ENCODE measurements around the gene RASSF4.
A peak's percentile ranks its signal among the peaks of the same experiment; 100 is the strongest.
"Not testable (repeated sequence)": the region's sequence is repeated elsewhere in the genome, so short reads cannot be mapped to it uniquely, and the experiment has no call there.

The RASSF4 gene

DNA sequence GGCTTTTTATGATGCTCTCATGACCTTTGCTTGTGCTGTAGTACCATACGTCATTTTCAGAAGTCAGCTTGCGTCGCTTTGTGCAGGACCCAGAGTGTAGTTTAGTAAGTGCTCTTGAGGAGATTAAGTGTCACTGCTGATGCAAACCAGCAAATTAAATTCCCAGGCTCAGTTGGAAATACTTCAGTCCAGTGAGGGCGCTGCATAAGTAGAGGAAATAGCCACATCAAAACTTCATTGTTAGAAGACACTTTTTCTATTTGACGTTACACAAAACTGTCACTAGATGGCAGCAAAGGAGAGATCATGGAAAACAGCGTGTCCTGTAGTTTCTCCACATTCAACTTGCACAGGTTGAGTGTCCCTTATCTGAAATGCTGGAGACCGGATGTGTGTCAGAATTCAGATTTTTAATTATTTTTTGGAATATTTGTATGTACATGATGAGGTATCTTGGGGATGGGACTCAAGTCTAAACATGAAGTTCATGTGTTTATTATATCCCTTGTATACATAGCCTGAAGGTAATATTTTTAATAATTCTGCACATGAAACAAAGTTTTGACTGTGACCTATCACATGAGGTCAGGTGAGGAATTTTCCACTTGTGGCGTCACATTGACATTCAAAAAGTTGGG is 49.0 kb downstream of the RASSF4 start:
- H3K4me3 ChIP-seq (ENCODE audit: low read length): no peak overlapping the region
- TF ChIP-seq CTCF (IDR thresholded peaks at IDR 0.05; ENCODE audit: insufficient read depth, low read depth, low read length, missing control alignments): peak; percentile 74
- DNase-seq (ENCODE audit: low read depth): peak; percentile 83

GRCh38 chr10:45014557-45014956 is 55.0 kb downstream of the RASSF4 start:
- DNase-seq (ENCODE audit: low read depth); H3K4me3 ChIP-seq (ENCODE audit: low read length): not testable (repeated sequence)

DNA sequence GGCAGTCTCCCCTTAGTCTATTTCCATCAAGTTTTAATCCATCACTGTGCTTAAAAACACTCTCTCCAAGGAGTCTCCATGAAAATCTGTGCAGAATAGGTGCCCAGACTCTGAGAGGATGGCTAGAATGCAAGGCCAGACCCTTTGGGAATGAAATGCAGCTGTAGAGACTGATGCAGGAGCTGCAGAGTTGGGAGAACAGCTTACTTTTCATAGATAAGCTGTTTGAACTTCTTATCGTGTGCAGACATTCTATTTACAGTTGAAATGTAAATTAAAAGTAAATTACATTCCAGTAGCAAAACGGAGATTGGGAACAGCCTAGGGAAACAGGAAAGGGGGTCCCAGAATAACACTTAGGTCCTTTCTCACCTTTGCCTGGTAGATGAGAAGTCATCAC is 56.0 kb downstream of the RASSF4 start:
- no peak overlapping the region for H3K4me3 ChIP-seq (ENCODE audit: low read length)
- TF ChIP-seq CTCF (IDR thresholded peaks at IDR 0.05; ENCODE audit: insufficient read depth, low read depth, low read length, missing control alignments): no peak
- DNase-seq (ENCODE audit: low read depth): no peak

- TF ChIP-seq CTCF (IDR thresholded peaks at IDR 0.05; ENCODE audit: insufficient read depth, low read depth, low read length, missing control alignments): no peak
- no peak for DNase-seq (ENCODE audit: low read depth)
- no peak overlapping the region for H3K4me3 ChIP-seq (ENCODE audit: low read length)
These were observed 63.8 kb downstream of the RASSF4 start for GRCh38 chr10:45023426-45023825.

DNA sequence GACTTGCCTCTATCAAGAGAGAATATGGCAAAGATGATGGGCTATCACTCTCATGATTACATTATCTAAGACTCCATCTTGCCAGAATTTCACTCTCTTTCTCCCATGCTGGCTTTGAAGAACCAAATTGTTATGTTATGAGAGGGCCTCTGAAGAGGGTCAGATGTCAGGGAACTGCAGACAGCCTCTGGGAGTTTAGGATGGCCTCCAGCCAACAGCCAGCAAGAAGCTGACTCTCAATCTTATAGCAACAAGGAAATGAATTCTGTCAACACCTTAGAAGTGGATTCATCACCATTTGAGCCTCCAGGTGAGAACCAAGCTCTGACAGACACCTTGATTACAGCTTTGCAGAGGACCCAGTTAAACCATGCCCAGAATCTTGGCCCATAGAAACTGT is 74.7 kb downstream of the RASSF4 start:
- no peak overlapping the region for H3K4me3 ChIP-seq (ENCODE audit: low read length)
- no peak for TF ChIP-seq CTCF (IDR thresholded peaks at IDR 0.05; ENCODE audit: insufficient read depth, low read depth, low read length, missing control alignments)
- DNase-seq (ENCODE audit: low read depth): peak; percentile 57

GRCh38 chr10:45035673-45036072 is 76.1 kb downstream of the RASSF4 start:
- no peak for DNase-seq (ENCODE audit: low read depth)
- no peak for TF ChIP-seq CTCF (IDR thresholded peaks at IDR 0.05; ENCODE audit: insufficient read depth, low read depth, low read length, missing control alignments)
- no peak overlapping the region for H3K4me3 ChIP-seq (ENCODE audit: low read length)

GRCh38 chr10:45040921-45041542 is 81.4 kb downstream of the RASSF4 start:
- no peak overlapping the region for H3K4me3 ChIP-seq (ENCODE audit: low read length)
- DNase-seq (ENCODE audit: low read depth): peak; percentile 34
- TF ChIP-seq CTCF (IDR thresholded peaks at IDR 0.05; ENCODE audit: insufficient read depth, low read depth, low read length, missing control alignments): no peak
